COR-L47 (cell line): Measurements from ENCODE around the gene RAPGEF2.
"Not testable (repeated sequence)": the region's sequence is repeated elsewhere in the genome, so short reads cannot be mapped to it uniquely, and the experiment has no call there.

Experiments
- DNase-seq: peaks from one replicate; lab custom pipeline; 2025; lab: John Stamatoyannopoulos, UW

The RAPGEF2 gene

GRCh38 chr4:159315879-159316278 lies 213.0 kb downstream of the RAPGEF2 start:
- DNase-seq: not testable (repeated sequence)

DNA sequence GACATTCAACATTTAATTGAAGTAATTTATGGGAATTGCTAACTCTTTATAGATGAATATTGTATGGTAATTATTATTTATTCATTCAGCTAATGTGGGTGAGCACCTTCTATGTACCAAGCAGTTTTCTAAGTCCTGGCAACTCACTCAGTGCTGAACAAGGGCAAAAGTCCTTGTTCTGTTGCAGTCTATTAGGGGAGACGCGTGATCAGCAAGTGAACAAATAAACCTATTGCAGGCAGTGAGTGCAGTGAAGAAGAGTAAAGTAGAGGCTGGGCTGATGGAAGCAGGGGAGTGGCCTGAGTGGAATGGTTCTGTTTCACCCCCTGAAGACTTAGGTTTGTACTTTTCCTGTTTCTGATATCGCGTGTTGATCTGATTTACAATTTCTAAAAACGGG lies 214.3 kb downstream of the RAPGEF2 start:
- no peak for DNase-seq

DNA sequence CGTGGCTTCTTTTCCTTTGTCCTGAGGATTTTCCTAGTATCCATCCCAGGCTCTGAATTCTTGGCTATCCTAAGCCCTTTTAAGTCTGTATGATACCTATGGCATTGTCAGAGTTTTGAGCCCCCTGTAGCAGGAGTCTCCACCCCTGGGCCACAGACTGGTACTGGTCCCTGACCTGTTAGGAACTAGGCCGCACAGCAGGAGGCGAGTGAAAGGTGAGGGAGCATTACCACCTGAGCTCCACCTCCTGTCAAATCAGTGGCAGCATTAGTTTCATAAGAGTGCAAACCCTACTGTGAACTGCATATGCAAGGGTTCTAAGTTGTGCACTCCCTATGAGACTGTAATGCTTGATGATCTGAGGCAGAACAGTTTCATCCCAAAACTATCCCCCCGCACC lies 216.1 kb downstream of the RAPGEF2 start:
- DNase-seq: no peak

DNA sequence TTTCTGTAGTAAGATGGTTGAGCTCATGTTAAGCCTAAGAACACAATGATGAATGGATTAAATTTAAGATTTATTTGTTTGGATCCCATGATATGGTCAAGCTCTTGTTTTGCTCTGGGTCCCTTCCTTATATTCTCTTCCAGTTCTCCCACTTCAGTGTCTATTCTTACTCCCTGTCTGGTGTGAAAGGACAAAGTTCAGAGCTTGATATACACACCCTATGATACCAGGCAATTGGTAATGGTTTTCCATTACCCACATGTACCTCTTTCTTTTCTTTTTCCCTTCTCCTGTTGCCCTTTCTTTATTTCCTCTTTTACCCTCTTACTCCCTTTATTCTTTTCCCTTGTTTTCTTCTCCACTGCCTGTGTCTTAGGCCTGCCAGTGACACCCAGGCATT lies 223.6 kb downstream of the RAPGEF2 start:
- DNase-seq: no peak

GRCh38 chr4:159328766-159329165 lies 225.9 kb downstream of the RAPGEF2 start:
- DNase-seq: no peak

DNA sequence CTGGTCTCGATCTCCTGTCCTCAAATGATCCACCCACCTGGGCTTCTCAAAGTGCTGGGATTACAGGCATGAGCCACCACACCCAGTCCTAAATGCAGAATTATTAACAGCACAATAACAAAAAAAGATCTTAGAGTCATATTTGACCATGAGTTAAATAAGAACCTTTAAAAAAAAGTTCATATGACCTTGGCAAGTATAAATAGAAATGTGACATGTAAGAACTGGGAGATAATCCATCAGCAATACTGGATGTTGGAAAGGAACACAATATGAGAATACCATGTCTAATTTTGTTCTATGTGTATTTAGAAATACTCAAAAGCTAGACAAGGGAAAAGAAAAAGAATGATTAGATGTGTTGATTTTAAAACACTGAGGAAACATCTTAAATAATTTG lies 231.6 kb downstream of the RAPGEF2 start:
- DNase-seq: no peak

GRCh38 chr4:159337041-159337440 lies 234.2 kb downstream of the RAPGEF2 start:
- no peak for DNase-seq

DNA sequence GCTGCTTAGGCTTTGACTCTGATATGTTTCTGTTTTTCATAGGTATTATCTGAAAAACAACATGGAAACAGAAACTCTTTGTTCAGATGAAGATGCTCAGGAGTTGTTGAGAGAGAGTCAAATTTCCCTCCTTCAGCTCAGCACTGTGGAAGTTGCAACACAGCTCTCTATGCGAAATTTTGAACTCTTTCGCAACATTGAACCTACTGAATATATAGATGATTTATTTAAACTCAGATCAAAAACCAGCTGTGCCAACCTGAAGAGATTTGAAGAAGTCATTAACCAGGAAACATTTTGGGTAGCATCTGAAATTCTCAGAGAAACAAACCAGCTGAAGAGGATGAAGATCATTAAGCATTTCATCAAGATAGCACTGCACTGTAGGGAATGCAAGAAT lies 238.6 kb downstream of the RAPGEF2 start:
- DNase-seq: no peak

DNA sequence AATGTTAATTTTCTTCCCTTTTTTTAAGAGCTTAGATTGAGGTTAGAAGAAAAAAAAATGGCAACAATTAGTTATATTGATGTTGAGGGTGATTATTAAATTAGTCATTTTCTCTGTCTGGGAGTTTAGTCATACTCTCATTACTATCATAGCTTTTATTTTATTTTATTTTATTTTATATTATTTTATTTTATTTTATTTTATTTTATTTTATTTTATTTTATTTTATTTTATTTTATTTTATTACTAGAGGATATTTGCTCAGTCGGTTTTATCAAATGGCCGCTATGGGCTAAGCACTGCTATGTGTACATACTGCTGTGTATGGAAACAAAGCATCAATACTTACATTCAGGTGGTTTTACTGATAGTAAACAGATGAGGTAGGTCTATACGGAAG lies 239.5 kb downstream of the RAPGEF2 start:
- DNase-seq: no peak

- DNase-seq: no peak
These were observed 240.2 kb downstream of the RAPGEF2 start for GRCh38 chr4:159343116-159343515.

DNA sequence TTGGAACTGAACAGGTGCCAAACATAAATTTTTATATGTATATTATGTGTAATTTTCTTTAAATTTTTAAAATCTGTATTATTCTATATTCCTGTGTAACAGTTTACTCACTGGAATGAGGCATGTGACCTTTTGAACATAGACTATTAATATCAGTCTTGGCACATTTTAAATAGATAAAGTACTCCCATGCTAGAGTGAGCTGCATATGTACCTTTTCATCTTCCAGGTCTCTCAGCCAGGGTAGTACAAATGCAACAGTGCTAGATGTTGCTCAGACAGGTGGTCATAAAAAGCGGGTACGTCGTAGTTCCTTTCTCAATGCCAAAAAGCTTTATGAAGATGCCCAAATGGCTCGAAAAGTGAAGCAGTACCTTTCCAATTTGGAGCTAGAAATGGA lies 242.0 kb downstream of the RAPGEF2 start:
- DNase-seq: no peak

DNA sequence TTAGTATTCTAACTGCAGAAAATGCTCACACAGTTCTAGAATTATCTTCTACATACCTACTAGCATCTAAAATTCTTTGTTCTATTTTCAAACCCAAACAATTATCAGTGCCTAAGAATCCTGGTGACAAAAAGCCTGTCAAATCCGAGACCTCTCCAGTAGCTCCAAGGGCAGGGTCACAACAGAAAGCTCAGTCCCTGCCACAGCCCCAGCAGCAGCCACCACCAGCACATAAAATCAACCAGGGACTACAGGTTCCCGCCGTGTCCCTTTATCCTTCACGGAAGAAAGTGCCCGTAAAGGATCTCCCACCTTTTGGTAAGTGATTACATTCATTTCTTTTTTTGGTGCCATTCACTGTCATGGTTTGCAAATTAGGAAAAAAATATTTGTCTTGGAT lies 243.8 kb downstream of the RAPGEF2 start:
- no peak for DNase-seq

- no peak for DNase-seq
These were observed 244.9 kb downstream of the RAPGEF2 start for GRCh38 chr4:159347813-159348212.

GRCh38 chr4:159349332-159349731 lies 246.5 kb downstream of the RAPGEF2 start:
- DNase-seq: no peak

DNA sequence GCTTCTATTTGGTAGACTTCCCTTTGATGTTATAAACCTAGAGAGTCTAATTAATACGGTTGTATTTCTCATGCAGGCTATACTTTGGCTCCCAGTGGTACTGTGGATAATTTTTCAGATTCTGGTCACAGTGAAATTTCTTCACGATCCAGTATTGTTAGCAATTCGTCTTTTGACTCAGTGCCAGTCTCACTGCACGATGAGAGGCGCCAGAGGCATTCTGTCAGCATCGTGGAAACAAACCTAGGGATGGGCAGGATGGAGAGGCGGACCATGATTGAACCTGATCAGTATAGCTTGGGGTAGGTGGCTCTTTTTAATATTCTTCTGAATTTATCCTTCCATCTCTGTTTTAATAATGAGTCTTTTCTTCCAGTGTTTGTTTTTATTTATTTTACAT lies 249.7 kb downstream of the RAPGEF2 start:
- no peak for DNase-seq

DNA sequence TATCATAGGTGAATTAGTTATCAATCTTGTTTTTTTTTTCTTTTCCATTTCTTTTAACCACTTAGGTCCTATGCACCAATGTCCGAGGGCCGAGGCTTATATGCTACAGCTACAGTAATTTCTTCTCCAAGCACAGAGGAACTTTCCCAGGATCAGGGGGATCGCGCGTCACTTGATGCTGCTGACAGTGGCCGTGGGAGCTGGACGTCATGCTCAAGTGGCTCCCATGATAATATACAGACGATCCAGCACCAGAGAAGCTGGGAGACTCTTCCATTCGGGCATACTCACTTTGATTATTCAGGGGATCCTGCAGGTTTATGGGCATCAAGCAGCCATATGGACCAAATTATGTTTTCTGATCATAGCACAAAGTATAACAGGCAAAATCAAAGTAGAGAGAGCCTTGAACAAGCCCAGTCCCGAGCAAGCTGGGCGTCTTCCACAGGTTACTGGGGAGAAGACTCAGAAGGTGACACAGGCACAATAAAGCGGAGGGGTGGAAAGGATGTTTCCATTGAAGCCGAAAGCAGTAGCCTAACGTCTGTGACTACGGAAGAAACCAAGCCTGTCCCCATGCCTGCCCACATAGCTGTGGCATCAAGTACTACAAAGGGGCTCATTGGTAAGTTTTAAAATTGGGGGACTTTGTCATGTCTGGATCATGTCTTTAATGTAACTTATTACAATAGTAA lies 250.7 kb downstream of the RAPGEF2 start:
- no peak for DNase-seq

- no peak for DNase-seq
These were observed 252.6 kb downstream of the RAPGEF2 start for GRCh38 chr4:159355466-159355865.

GRCh38 chr4:159357350-159357749 lies 254.5 kb downstream of the RAPGEF2 start:
- no peak for DNase-seq

DNA sequence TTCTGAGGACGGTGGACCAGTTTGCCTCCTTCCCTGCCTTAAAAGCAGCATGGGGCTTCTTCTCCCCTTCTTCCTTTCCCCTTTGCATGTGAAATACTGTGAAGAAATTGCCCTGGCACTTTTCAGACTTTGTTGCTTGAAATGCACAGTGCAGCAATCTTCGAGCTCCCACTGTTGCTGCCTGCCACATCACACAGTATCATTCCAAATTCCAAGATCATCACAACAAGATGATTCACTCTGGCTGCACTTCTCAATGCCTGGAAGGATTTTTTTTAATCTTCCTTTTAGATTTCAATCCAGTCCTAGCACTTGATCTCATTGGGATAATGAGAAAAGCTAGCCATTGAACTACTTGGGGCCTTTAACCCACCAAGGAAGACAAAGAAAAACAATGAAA lies 255.3 kb downstream of the RAPGEF2 start:
- DNase-seq: no peak

DNA sequence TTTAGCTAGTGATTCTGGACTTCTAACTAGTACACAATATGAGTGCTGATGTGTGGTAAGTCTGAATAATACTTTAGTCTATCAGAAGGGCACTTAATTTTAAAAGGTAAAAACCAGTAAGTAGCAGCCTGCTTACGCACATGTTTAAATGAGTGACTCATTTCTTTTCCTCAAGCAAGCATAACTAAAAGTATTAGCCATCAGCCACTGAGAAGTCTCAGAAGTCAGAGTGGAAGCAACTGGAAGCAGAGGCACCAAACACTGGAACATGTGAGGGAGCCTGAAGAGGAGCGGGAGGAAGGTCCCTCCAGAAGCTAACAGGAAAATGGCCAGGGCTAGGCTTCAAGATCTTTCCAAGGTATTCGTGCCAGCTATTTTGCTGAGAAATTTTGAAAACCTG lies 257.7 kb downstream of the RAPGEF2 start:
- no peak for DNase-seq

GRCh38 chr4:159363361-159363760 lies 260.5 kb downstream of the RAPGEF2 start:
- no peak for DNase-seq

DNA sequence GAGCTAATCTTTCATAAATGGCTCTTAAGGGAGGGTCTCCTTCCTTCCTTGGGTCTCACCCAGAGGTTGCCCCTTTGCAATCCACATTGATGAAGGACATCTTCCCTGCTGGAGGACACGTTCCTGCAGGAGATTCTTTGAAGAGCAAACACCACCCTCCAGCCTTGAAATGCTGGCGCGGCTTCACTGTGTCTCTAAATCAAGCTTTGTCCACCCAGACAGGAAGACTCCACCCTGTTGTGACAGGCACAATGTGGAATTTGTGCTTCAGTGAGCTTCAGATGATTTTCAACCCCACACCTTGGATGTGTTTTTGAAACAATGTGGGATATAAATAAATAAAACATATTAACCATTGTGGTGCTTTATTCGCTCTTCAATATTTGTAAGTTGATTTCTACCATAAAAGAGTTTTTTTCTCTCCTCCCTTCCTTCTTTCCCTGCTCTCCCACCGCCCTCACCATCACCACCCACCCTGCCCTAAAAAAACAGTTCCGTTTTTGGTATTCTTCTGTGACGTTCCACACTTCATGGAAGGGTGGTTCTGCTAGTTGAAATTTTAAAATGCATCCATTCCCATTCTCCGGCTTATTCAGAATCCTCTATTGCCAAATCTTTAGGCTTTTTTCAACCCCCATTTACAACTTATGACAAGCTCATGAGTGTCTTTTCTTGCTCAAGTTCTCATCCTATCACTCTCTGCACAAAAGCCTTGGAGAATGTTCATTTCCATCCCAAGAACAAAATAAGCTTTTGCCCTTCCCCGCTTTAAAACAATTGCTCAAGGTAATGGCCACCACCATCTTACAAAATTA lies 264.3 kb downstream of the RAPGEF2 start:
- no peak for DNase-seq

GRCh38 chr4:159367781-159368080 lies 264.9 kb downstream of the RAPGEF2 start:
- DNase-seq: no peak

DNA sequence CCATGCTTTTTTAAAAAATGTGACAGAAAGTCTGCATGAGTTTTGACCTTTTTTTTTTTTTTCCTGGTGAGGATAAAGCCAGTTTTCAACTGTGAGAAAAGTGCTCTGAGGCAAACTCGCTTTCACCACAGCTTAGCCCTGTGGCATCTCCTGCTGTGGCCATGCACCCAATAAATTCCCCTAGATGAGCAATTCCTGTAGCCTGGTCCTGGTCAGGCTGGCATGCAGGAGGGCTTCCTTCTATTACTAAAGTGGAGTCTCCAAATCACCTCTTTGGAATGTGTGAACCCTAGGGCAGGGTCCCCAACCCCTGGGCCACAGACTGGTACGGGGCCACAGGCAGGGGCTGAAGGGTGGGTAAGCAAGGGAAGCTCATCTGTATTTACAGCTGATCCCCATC lies 265.4 kb downstream of the RAPGEF2 start:
- DNase-seq: no peak
